ENCODE data around the gene CDH22. TPM values are rescaled to one million over a fixed set of nuclear protein-coding genes. Genes with fewer than 3 reads are reported as not detected.

Gene CDH22
- total and polyA plus RNA-seq, 2 experiments from 2014 or later = 0.08 to 0.10 TPM

DNA sequence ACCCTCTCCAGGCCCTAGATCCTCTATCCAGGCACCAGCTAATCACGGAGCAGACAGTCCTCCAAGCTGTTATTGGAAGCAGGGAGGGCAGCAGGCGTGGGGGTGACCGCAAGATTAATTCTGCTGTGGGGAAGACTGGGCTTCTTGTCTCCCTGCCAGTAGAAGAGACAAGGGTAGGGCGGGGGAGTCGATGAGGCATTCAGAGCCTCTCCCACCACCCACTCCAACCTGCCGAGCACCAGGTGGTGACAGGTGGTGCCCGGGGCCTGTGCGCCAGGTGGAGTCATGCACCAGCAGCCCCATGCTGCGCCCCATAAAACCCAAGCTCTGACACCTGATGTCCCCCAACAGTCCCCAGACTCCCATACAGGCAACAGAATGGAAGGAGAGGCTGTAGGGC lies 89.6 kb downstream of the CDH22 start:
- Histone ChIP-seq H3K27me3 (ENCODE audit: insufficient read depth) (no peaks in the 10 kb centered on the region), H2AFZ (no peak overlapping the region), H3K9me2 (ENCODE audit: insufficient read depth) (no peaks in the 10 kb centered on the region), H3K4me3 (no peak overlapping the region), H4K20me1 (replicated peaks; ENCODE audit: insufficient read depth) (no peaks in the 10 kb centered on the region), H3K4me2 (no peak overlapping the region), H3K27ac (ENCODE audit: low read depth) (no peak overlapping the region), H3F3A (replicated peaks; ENCODE audit: low read depth) (no peaks in the 10 kb centered on the region; the same call in 1 of the 2 replicates), H3K4me1 (ENCODE audit: insufficient read depth) (peaks cover 43% of the 10 kb centered on the region), H3K36me3 (ENCODE audit: insufficient read depth) (no peaks in the 10 kb centered on the region), H3K79me2 (replicated peaks; ENCODE audit: insufficient read depth) (no peaks in the 10 kb centered on the region)
- H3K4me1 Mint-ChIP-seq = peaks cover 50% of the 10 kb centered on the region
- H3K27ac Mint-ChIP-seq = no peak overlapping the region
- no peak overlapping the region for H3K4me3 Mint-ChIP-seq
- ATAC-seq = no peak
- no peaks in the 10 kb centered on the region for H3K36me3 Mint-ChIP-seq (ENCODE audit: low read depth)
- TF ChIP-seq ZNF114 (CRISPR knock-in tag; IDR thresholded peaks at IDR 0.05) = no peak
- no peak for TF ChIP-seq CREB1 (CRISPR knock-in tag; IDR thresholded peaks at IDR 0.05; ENCODE audit: low read depth)
- TF ChIP-seq, protein P1, sequence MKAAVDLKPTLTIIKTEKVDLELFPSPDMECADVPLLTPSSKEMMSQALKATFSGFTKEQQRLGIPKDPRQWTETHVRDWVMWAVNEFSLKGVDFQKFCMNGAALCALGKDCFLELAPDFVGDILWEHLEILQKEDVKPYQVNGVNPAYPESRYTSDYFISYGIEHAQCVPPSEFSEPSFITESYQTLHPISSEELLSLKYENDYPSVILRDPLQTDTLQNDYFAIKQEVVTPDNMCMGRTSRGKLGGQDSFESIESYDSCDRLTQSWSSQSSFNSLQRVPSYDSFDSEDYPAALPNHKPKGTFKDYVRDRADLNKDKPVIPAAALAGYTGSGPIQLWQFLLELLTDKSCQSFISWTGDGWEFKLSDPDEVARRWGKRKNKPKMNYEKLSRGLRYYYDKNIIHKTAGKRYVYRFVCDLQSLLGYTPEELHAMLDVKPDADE (IDR thresholded peaks at IDR 0.05) = no peak
- TF ChIP-seq, protein P2, sequence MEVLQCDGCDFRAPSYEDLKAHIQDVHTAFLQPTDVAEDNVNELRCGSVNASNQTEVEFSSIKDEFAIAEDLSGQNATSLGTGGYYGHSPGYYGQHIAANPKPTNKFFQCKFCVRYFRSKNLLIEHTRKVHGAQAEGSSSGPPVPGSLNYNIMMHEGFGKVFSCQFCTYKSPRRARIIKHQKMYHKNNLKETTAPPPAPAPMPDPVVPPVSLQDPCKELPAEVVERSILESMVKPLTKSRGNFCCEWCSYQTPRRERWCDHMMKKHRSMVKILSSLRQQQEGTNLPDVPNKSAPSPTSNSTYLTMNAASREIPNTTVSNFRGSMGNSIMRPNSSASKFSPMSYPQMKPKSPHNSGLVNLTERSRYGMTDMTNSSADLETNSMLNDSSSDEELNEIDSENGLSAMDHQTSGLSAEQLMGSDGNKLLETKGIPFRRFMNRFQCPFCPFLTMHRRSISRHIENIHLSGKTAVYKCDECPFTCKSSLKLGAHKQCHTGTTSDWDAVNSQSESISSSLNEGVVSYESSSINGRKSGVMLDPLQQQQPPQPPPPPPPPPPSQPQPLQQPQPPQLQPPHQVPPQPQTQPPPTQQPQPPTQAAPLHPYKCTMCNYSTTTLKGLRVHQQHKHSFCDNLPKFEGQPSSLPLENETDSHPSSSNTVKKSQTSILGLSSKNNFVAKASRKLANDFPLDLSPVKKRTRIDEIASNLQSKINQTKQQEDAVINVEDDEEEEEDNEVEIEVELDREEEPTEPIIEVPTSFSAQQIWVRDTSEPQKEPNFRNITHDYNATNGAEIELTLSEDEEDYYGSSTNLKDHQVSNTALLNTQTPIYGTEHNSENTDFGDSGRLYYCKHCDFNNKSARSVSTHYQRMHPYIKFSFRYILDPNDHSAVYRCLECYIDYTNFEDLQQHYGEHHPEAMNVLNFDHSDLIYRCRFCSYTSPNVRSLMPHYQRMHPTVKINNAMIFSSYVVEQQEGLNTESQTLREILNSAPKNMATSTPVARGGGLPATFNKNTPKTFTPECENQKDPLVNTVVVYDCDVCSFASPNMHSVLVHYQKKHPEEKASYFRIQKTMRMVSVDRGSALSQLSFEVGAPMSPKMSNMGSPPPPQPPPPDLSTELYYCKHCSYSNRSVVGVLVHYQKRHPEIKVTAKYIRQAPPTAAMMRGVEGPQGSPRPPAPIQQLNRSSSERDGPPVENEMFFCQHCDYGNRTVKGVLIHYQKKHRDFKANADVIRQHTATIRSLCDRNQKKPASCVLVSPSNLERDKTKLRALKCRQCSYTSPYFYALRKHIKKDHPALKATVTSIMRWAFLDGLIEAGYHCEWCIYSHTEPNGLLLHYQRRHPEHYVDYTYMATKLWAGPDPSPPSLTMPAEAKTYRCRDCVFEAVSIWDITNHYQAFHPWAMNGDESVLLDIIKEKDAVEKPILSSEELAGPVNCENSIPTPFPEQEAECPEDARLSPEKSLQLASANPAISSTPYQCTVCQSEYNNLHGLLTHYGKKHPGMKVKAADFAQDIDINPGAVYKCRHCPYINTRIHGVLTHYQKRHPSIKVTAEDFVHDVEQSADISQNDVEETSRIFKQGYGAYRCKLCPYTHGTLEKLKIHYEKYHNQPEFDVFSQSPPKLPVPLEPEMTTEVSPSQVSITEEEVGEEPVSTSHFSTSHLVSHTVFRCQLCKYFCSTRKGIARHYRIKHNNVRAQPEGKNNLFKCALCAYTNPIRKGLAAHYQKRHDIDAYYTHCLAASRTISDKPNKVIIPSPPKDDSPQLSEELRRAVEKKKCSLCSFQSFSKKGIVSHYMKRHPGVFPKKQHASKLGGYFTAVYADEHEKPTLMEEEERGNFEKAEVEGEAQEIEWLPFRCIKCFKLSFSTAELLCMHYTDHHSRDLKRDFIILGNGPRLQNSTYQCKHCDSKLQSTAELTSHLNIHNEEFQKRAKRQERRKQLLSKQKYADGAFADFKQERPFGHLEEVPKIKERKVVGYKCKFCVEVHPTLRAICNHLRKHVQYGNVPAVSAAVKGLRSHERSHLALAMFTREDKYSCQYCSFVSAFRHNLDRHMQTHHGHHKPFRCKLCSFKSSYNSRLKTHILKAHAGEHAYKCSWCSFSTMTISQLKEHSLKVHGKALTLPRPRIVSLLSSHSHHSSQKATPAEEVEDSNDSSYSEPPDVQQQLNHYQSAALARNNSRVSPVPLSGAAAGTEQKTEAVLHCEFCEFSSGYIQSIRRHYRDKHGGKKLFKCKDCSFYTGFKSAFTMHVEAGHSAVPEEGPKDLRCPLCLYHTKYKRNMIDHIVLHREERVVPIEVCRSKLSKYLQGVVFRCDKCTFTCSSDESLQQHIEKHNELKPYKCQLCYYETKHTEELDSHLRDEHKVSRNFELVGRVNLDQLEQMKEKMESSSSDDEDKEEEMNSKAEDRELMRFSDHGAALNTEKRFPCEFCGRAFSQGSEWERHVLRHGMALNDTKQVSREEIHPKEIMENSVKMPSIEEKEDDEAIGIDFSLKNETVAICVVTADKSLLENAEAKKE (CRISPR knock-in tag; IDR thresholded peaks at IDR 0.05) = no peak
- no peak for TF ChIP-seq ZNF331 (CRISPR knock-in tag; IDR thresholded peaks at IDR 0.05; ENCODE audit: low read depth)
- no peak for TF ChIP-seq POLR2AphosphoS5 (IDR thresholded peaks at IDR 0.05; ENCODE audit: low read depth)
- TF ChIP-seq NANOG (IDR thresholded peaks at IDR 0.05; ENCODE audit: borderline replicate concordance) = no peak
- no peak for TF ChIP-seq EZH2phosphoT487 (IDR thresholded peaks at IDR 0.05; ENCODE audit: unreplicated experiment)
- TF ChIP-seq, protein P3, sequence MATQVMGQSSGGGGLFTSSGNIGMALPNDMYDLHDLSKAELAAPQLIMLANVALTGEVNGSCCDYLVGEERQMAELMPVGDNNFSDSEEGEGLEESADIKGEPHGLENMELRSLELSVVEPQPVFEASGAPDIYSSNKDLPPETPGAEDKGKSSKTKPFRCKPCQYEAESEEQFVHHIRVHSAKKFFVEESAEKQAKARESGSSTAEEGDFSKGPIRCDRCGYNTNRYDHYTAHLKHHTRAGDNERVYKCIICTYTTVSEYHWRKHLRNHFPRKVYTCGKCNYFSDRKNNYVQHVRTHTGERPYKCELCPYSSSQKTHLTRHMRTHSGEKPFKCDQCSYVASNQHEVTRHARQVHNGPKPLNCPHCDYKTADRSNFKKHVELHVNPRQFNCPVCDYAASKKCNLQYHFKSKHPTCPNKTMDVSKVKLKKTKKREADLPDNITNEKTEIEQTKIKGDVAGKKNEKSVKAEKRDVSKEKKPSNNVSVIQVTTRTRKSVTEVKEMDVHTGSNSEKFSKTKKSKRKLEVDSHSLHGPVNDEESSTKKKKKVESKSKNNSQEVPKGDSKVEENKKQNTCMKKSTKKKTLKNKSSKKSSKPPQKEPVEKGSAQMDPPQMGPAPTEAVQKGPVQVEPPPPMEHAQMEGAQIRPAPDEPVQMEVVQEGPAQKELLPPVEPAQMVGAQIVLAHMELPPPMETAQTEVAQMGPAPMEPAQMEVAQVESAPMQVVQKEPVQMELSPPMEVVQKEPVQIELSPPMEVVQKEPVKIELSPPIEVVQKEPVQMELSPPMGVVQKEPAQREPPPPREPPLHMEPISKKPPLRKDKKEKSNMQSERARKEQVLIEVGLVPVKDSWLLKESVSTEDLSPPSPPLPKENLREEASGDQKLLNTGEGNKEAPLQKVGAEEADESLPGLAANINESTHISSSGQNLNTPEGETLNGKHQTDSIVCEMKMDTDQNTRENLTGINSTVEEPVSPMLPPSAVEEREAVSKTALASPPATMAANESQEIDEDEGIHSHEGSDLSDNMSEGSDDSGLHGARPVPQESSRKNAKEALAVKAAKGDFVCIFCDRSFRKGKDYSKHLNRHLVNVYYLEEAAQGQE (IDR thresholded peaks at IDR 0.05; ENCODE audit: unreplicated experiment) = no peak
- TF ChIP-seq EZH2 (IDR thresholded peaks at IDR 0.05; ENCODE audit: low read depth, unreplicated experiment) = no peak
- no peak for TF ChIP-seq JUNB (IDR thresholded peaks at IDR 0.05; ENCODE audit: unreplicated experiment)
- no peak for TF ChIP-seq STAT1 (IDR thresholded peaks at IDR 0.05; ENCODE audit: unreplicated experiment)
- TF ChIP-seq CTCF (conservative IDR thresholded peaks at IDR 0.05; ENCODE audit: low read depth in 2 of 2) = no peak
- DNase-seq (ENCODE audit: low spot score) = no peak
- H3K27me3 Mint-ChIP-seq (ENCODE audit: insufficient read depth, low read depth, poor library complexity) = peaks cover 12% of the 10 kb centered on the region
- H3K9me3 Mint-ChIP-seq = no peaks in the 10 kb centered on the region; the same call in 2 of the 3 replicates

Measured in GM23338 (cell line).